IMR-90 (cell line): Measurements from ENCODE around the gene GABPB2. TPM values are rescaled to one million over a fixed set of nuclear protein-coding genes. Genes with fewer than 3 reads are reported as not detected.
A peak's percentile ranks its signal among the peaks of the same experiment; 100 is the strongest.

Experiments
- ATAC-seq: fragments of 200-7000 bp; cut with Tn5 transposase; 2 replicates; pipeline ENCODE4 v1.9.1; 2020; ENCODE audit warnings: low read depth, mild to moderate bottlenecking, moderate library complexity
- BruUV-seq: library from RNA; stranded (reverse); fragments of 400-500 nt; replicated peaks from 2 replicates; lab custom pipeline; 2021; lab: Mats Ljungman, UMichigan
- CTCF ChIA-PET: fragments of 300-600 bp; formaldehyde crosslinking; extraction: SDS; loops from one replicate; lab custom pipeline; 2021; ENCODE audit warnings: antibody characterized with exemption; lab: Yijun Ruan, JAX
- POLR2A ChIA-PET: fragments of 300-600 bp; sonication (Branson Sonifier 250); formaldehyde crosslinking; loops from one replicate; lab custom pipeline; 2022; ENCODE audit warnings: antibody characterized with exemption; ENCODE audit not compliant: unreplicated experiment; lab: Charles Lee
- DNase-seq: peaks from one replicate; pipeline ENCODE4 v3.0.0; 2013
- H2AFZ ChIP-seq: replicated peaks from 2 replicates; pipeline ENCODE3; 2013; ENCODE audit warnings: low read length, mild to moderate bottlenecking; ENCODE audit not compliant: poor library complexity
- H2AK5ac ChIP-seq: 2 replicates; pipeline ENCODE4 v1.6.1; 2013; ENCODE audit warnings: low read depth, low read length, inconsistent platforms
- H2AK9ac ChIP-seq: replicated peaks from 2 replicates; pipeline ENCODE3; 2013; ENCODE audit warnings: mild to moderate bottlenecking, low read depth, low read length, moderate library complexity; ENCODE audit not compliant: poor library complexity
- H2BK120ac ChIP-seq: 2 replicates; pipeline ENCODE4 v1.6.1; 2013; ENCODE audit warnings: low read depth, low read length, inconsistent platforms
- H2BK15ac ChIP-seq: 3 replicates; pipeline ENCODE4 v1.6.1; 2013; ENCODE audit warnings: low read depth, low read length, inconsistent platforms
- H2BK20ac ChIP-seq: 2 replicates; pipeline ENCODE4 v1.6.1; 2013; ENCODE audit warnings: low read depth, mild to moderate bottlenecking, inconsistent platforms, low read length, moderate library complexity
- H2BK5ac ChIP-seq: 2 replicates; pipeline ENCODE4 v1.6.1; 2013; ENCODE audit warnings: mild to moderate bottlenecking, low read depth, low read length, inconsistent platforms; ENCODE audit not compliant: poor library complexity, severe bottlenecking
- H3K14ac ChIP-seq: replicated peaks from 2 replicates; pipeline ENCODE4 v1.6.1; 2013; ENCODE audit warnings: low read depth, low read length, inconsistent platforms
- H3K18ac ChIP-seq: 2 replicates; pipeline ENCODE4 v1.6.1; 2013; ENCODE audit warnings: low read depth, low read length, control low read depth
- H3K23ac ChIP-seq: 2 replicates; pipeline ENCODE4 v1.6.1; 2013; ENCODE audit warnings: low read depth, low read length, inconsistent platforms
- H3K27ac ChIP-seq: 2 replicates; pipeline ENCODE4 v1.5.1; 2013; ENCODE audit warnings: mild to moderate bottlenecking, control low read depth, low read length; ENCODE audit not compliant: insufficient read depth
- H3K27me3 ChIP-seq: 2 replicates; pipeline ENCODE4 v1.6.1; 2013; ENCODE audit warnings: low read length; ENCODE audit not compliant: control insufficient read depth, insufficient read depth
- H3K36me3 ChIP-seq: 2 replicates; pipeline ENCODE4 v1.6.1; 2013; ENCODE audit warnings: low read length, mixed read lengths; ENCODE audit not compliant: control insufficient read depth, insufficient read depth
- H3K4ac ChIP-seq: 2 replicates; pipeline ENCODE4 v1.6.1; 2013; ENCODE audit warnings: low read depth, low read length, inconsistent platforms
- H3K4me1 ChIP-seq: 2 replicates; pipeline ENCODE4 v1.6.1; 2013; ENCODE audit warnings: low read length, mixed read lengths; ENCODE audit not compliant: control insufficient read depth, insufficient read depth
- H3K4me2 ChIP-seq: 2 replicates; pipeline ENCODE4 v1.6.1; 2013; ENCODE audit warnings: low read depth, mild to moderate bottlenecking, control low read depth, low read length, moderate library complexity
- H3K4me3 ChIP-seq: 2 replicates; pipeline ENCODE4 v1.5.1; 2013; ENCODE audit warnings: low read depth, mild to moderate bottlenecking, control low read depth, low read length, moderate library complexity; ENCODE audit not compliant: insufficient read depth
- H3K56ac ChIP-seq: 2 replicates; pipeline ENCODE4 v1.6.1; 2013; ENCODE audit warnings: low read length, inconsistent platforms; ENCODE audit not compliant: insufficient read depth; ENCODE audit errors: extremely low read depth
- H3K79me1 ChIP-seq, 2 experiments: 2 replicates each; pipeline ENCODE4 v1.6.1; 2013; ENCODE audit warnings: low read length in 2 of 2, inconsistent platforms in 1 of 2, low read depth in 1 of 2
- H3K9ac ChIP-seq: 2 replicates; pipeline ENCODE4 v1.6.1; 2013; ENCODE audit warnings: low read depth, low read length, control low read depth
- H3K9me1 ChIP-seq: 2 replicates; pipeline ENCODE4 v1.6.1; 2013; ENCODE audit warnings: low read length, inconsistent platforms; ENCODE audit not compliant: insufficient read depth
- H3K9me3 ChIP-seq: 2 replicates; pipeline ENCODE4 v1.6.1; 2013; ENCODE audit warnings: low read length; ENCODE audit not compliant: control insufficient read depth, insufficient read depth
- H4K20me1 ChIP-seq: 2 replicates; pipeline ENCODE4 v1.6.1; 2013; ENCODE audit warnings: low read length, inconsistent platforms; ENCODE audit not compliant: insufficient read depth
- H4K5ac ChIP-seq: 2 replicates; pipeline ENCODE4 v1.6.1; 2013; ENCODE audit warnings: mild to moderate bottlenecking, low read depth, low read length, control low read depth
- H4K8ac ChIP-seq, 2 experiments: 2 replicates each; pipeline ENCODE4 v1.6.1; 2013; ENCODE audit warnings: low read depth in 2 of 2, low read length in 2 of 2, control low read depth in 1 of 2, inconsistent platforms in 1 of 2
- H4K91ac ChIP-seq: 2 replicates; pipeline ENCODE4 v1.6.1; 2013; ENCODE audit warnings: low read depth, low read length, inconsistent platforms; ENCODE audit not compliant: insufficient read depth
- BHLHE40 ChIP-seq: fragments of 150-350 bp; IDR thresholded peaks from 2 replicates; pipeline ENCODE4 v1.6.1; 2016; ENCODE audit warnings: mild to moderate bottlenecking, low read depth, low read length
- CHD1 ChIP-seq: IDR thresholded peaks from 2 replicates; pipeline ENCODE4 v1.6.1; 2012; ENCODE audit warnings: low read depth, low read length, improper control_type of control experiment
- CTCF ChIP-seq: conservative IDR thresholded peaks from 2 replicates; pipeline ENCODE4 v1.5.1; 2012; ENCODE audit warnings: mild to moderate bottlenecking, low read depth, low read length, improper control_type of control experiment
- FOS ChIP-seq: fragments of 150-350 bp; IDR thresholded peaks from 2 replicates; pipeline ENCODE4 v1.6.1; 2016; ENCODE audit warnings: low read depth, low read length
- MAFK ChIP-seq: IDR thresholded peaks from 2 replicates; pipeline ENCODE4 v1.6.1; 2012; ENCODE audit warnings: low read depth, low read length, improper control_type of control experiment
- POLR2A ChIP-seq: IDR thresholded peaks from 2 replicates; pipeline ENCODE4 v1.6.1; 2012; ENCODE audit warnings: mild to moderate bottlenecking, low read depth, low read length
- RCOR1 ChIP-seq: IDR thresholded peaks from 2 replicates; pipeline ENCODE4 v1.6.1; 2012; ENCODE audit warnings: mild to moderate bottlenecking, low read length, improper control_type of control experiment; ENCODE audit not compliant: insufficient replicate concordance
- RFX5 ChIP-seq: IDR thresholded peaks from 2 replicates; pipeline ENCODE4 v1.8.0; 2012; ENCODE audit warnings: low read depth, mild to moderate bottlenecking, low read length, moderate library complexity
- USF2 ChIP-seq: fragments of 150-350 bp; IDR thresholded peaks from 2 replicates; pipeline ENCODE4 v1.6.1; 2017; ENCODE audit warnings: mild to moderate bottlenecking, antibody characterized with exemption, low read length, low read depth
- WGBS, 2 experiments: methylation state at CpG; one replicate each; pipeline versions ENCODE4 v1.1.5 to v1.1.7; 2013; ENCODE audit warnings: missing lambda C conversion rate in 2 of 2; ENCODE audit not compliant: insufficient read length in 1 of 2; ENCODE audit errors: extremely low coverage in 2 of 2; 5-methylcytosine and 5-hydroxymethylcytosine counted together
- dilution Hi-C: fragments of 300-500 bp; cut with HindIII; formaldehyde crosslinking; loops from one replicate; pipeline ENCODE4 v1.14.3; 2018; ENCODE audit warnings: low sequenced_read_pairs; ENCODE audit not compliant: unreplicated experiment
- in situ Hi-C: fragments of 300-500 bp; cut with MboI; formaldehyde crosslinking; loops from 3 replicates; pipeline ENCODE4 v1.14.3; 2019; ENCODE audit warnings: low sequenced_read_pairs, inconsistent platforms, mixed read lengths
- intact Hi-C: fragments of 100-400 bp; cut with micrococcal nuclease; formaldehyde crosslinking; loops from 2 replicates; pipeline ENCODE4 v1.10.0; 2022
- polyA plus RNA-seq, 3 experiments: library from polyadenylated mRNA; depleted of rRNA; stranded (reverse); fragments of >200 nt; gene quantifications; 2 replicates each; pipeline ENCODE4 v1.2.3, GENCODE V29; 2012; ENCODE audit warnings: low replicate concordance in 1 of 3
- total RNA-seq: library from RNA; depleted of rRNA; stranded (reverse); fragments of >200 nt; gene quantifications from 2 replicates; pipeline ENCODE4 v1.2.3, GENCODE V29; 2012

Gene GABPB2
- total and polyA plus RNA-seq, 2 of the 4 experiments (the other 2 are of a cell fraction): 7.5 to 12.9 TPM

GRCh38 chr1:151165738-151166504, 95.4 kb downstream of the GABPB2 start, which contains the start of the genes LYSMD1 and SCNM1 (continued):
- no peak for TF ChIP-seq USF2

- peaks cover 10 to 43% of the 10 kb centered on the region in 2 experiments for H3K79me1 ChIP-seq
- no peak overlapping the region for H2BK15ac ChIP-seq
- H3K27ac ChIP-seq: peak overlapping the region; percentile 75
- peak overlapping the region; percentile 83 for H3K4me2 ChIP-seq
- peak overlapping the region; percentile 66 for H4K5ac ChIP-seq
- 0% methylated on average over 4 of the region's 15 CpGs; no CpG with 5 or more reads in 1 of the 2 experiments for WGBS, 2 experiments
- H2BK120ac ChIP-seq: no peak overlapping the region
- H3K36me3 ChIP-seq: peaks cover 25% of the 10 kb centered on the region
- H3K4me3 ChIP-seq: peak overlapping the region; percentile 65
- in situ Hi-C loops: no loop called here
- DNase-seq (peak; percentile 73), ATAC-seq (peak; percentile 40)
- H3K4me1 ChIP-seq: peaks cover 4% of the 10 kb centered on the region
- peak overlapping the region; percentile 59 for H2AK9ac ChIP-seq
- H3K9me3 ChIP-seq: no peaks in the 10 kb centered on the region
- no peaks in the 10 kb centered on the region for H4K20me1 ChIP-seq
- peak overlapping the region; percentile 44; the same call in 1 of the 2 replicates for H2AK5ac ChIP-seq
- POLR2A ChIA-PET: interaction anchor here (0.5 kb wide), 1 partner anchor 109 kb away, joined by 4 read pairs; no protein-coding TSS in a partner anchor
- peak overlapping the region; percentile 93 for H3K14ac ChIP-seq
- H2BK20ac ChIP-seq: no peak overlapping the region
- peak overlapping the region; percentile 87 for H3K4ac ChIP-seq
- H3K23ac ChIP-seq: peak overlapping the region; percentile 97
- CTCF ChIA-PET: interaction anchor here (0.7 kb wide), 1 partner anchor 67 kb away, joined by 3 read pairs; no protein-coding TSS in a partner anchor
- peak overlapping the region; percentile 94 for H2AFZ ChIP-seq
- peaks cover 3% of the 10 kb centered on the region; the same call in 1 of the 2 replicates for H3K9me1 ChIP-seq
- H2BK5ac ChIP-seq: peak overlapping the region; percentile 75
- dilution Hi-C loops: no loop called here
- no peaks in the 10 kb centered on the region for H3K27me3 ChIP-seq
- H4K8ac ChIP-seq: peak overlapping the region; percentile 41 to 96; a peak in 3 of 4 replicates
- intact Hi-C loops: no loop called here
- peak overlapping the region; percentile 61 for H4K91ac ChIP-seq
- H3K18ac ChIP-seq: no peak overlapping the region
- TF ChIP-seq CTCF (no peak), RFX5 (no peak), FOS (no peak), BHLHE40 (no peak), CHD1 (no peak), MAFK (no peak), RCOR1 (no peak), POLR2A (no peak; the same call in none of the 2 replicates), USF2 (no peak)
- no TSS peak for BruUV-seq
- H3K9ac ChIP-seq: peak overlapping the region; percentile 90
- peak overlapping the region; percentile 87 for H3K56ac ChIP-seq
Measured at GRCh38 chr1:151166505-151166956, 96.0 kb downstream of the GABPB2 start.
